ENCODE measurements around the gene HTR6.
"Not testable (repeated sequence)": the region's sequence is repeated elsewhere in the genome, so short reads cannot be mapped to it uniquely, and the experiment has no call there.

The HTR6 gene

GRCh38 chr1:19664453-19665185 is at the start of gene HTR6:
TSS of gene HTR6 (plus strand) at chr1:19664875. CDS start at chr1:19665754, 879 bp downstream.
- peak in 1 of 2 donors; percentile 32 for DNase-seq

- no peak for DNase-seq
Measured at GRCh38 chr1:19615438-19615837, 49.2 kb upstream of the HTR6 start.

DNA sequence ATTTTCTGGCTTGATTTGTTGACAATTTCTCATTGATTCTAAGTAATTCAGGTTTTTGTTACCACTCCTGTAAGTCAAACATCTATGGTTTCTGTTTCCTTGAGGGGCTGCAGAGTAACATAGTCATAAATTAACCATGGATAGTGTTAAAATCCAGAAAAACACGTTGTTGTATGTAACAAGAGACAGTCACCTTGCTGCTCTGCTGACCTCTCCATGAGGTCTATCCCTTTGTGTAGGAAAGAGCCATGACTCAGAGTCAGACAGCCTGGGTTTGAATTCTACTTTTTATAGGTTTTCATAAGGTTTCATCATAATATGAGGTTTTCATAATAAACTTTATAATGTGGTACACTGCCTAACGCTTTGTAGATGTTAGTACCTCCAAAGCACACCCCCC is 48.2 kb upstream of the HTR6 start:
- DNase-seq = no peak

- DNase-seq = no peak
Measured at GRCh38 chr1:19617376-19617775, 47.3 kb upstream of the HTR6 start.

DNA sequence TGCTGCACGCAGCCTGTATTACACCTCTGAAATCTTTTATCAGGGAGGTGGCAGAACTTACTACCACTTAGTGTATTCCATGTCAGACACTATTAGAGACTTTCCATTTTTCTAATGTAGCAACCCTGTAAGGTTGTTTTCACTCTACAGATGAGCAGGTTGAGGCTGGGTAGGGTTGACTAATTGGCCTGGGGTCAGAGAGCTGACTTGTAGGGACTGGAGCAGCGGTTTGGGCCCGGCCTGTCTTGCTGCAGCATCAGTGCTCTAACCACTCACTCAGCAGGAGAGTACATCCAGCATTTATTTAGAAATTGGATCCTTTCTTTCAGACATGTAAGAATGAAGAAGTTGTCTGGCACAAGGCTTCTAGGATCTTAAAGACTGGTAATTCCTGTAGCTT is 46.2 kb upstream of the HTR6 start:
- DNase-seq = no peak

DNA sequence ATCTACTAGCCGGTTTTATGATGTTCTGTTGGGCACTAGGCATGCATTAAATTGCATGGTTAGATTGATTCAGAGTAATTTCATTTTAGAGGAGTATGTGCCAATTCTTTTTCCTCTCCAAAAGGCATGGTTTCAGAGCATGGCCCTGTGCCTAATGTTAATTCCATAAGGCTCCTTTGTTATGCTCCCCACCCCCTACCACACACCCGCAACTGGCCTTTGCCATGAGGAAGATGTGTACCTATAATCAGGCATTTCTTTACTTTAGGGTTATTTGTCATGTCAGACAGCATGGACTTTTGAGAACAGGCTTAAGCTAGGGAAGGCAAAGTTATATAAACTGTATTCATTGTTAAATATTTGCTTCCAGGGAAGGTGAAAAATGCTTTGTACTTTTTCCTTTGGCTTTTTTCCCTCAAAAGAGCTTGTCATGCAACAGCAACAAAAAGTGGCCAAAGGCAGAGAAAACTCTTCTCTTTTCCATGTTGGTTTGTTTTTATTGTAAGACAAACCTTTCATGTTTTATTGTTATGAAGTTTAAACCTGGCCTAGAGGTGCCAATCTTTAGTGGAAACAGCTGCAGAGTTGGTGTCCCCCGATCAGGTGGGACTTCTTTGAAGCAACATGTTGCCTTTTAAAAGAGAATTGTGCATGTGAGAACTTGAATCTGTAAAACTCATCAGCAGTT is 44.8 kb upstream of the HTR6 start:
- DNase-seq = no peak

GRCh38 chr1:19620786-19621185 is 43.9 kb upstream of the HTR6 start:
- DNase-seq = no peak

DNA sequence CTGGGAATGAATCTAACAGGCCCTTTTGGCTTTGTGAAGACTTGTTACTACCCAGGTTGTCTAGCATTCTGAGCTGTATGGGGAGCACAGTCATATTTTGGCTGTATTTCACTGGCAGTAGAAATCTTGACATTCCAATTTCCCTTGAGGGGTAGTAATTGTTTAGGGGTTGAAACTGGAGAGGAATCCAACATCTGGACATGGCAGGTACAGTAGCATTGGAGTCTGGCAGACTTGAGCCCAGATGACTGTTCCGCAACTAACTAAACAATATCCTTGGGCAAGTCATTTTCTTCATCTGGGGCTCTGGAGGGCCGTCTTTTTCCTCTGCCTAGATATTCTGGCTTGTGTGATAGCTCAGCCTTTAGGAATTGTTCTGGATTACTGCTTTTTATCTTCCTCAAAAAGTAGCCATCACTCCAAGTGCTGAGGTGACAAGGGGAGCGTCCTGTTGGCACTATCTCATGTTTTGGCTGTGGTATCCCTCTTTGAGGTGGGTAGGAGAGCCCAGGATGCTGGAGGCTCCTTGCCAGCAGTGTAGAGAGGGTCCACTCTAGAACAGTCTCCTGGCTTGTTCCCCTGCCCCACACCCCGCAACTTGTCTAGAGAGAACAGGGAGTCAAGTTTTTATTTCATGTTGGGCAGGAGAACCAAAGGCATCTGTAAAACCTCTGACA is 43.3 kb upstream of the HTR6 start:
- DNase-seq = no peak

- DNase-seq = no peak
Measured at GRCh38 chr1:19622204-19622603, 42.5 kb upstream of the HTR6 start.

DNA sequence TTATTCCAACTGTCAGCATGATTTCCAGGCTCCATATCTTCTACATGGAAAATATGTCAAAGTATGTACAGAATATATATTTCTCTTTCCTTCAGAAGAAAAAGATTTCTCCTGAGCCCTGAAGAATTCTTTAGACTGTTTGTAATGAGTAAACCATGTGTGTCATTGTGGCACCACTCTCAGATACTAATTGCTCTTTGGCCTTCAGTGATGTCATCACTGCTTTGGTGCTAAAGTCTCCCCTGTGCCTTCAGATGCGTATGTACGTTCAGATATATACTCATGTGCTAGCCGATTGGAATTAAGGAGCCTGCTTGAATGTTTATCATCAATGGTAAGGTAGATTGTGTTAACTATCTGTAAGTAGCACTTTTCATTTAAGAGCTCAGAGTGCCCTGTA is 41.2 kb upstream of the HTR6 start:
- no peak for DNase-seq

DNA sequence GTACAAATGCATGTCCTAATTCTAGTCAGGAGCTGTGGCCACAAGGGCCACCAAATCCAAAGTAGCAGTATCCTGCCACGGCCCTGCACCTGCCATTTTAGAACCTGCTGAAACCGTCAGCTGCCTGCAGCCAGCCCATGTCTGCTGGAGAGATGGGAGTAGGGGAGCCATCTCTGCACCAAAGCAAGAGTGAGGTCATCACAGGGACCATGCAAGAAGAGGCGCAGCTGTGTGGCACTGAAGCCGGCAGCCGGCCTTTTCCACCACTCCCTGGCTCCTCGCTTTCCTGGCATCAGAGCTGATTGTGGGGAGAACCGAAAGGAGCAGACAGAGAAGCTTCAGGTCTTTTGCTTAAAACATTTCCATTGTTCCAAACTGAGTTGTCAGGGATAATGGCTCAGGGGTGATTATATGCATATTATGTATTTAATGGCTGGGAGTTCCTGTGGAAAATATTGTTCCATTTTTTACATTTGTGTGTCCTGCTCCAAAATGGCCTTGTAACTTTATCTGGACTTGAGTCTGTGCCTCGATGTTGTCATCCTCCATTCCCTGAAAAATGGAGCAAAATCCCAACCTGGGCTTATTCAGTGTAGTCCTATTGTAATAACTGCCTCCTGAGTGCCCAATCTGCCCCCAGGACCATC is 39.3 kb upstream of the HTR6 start:
- no peak for DNase-seq

GRCh38 chr1:19628879-19629278 is 35.8 kb upstream of the HTR6 start:
- no peak for DNase-seq

- no peak for DNase-seq
Measured at GRCh38 chr1:19629357-19629756, 35.3 kb upstream of the HTR6 start.

- DNase-seq = not testable (repeated sequence)
Measured at GRCh38 chr1:19630192-19630591, 34.5 kb upstream of the HTR6 start.

DNA sequence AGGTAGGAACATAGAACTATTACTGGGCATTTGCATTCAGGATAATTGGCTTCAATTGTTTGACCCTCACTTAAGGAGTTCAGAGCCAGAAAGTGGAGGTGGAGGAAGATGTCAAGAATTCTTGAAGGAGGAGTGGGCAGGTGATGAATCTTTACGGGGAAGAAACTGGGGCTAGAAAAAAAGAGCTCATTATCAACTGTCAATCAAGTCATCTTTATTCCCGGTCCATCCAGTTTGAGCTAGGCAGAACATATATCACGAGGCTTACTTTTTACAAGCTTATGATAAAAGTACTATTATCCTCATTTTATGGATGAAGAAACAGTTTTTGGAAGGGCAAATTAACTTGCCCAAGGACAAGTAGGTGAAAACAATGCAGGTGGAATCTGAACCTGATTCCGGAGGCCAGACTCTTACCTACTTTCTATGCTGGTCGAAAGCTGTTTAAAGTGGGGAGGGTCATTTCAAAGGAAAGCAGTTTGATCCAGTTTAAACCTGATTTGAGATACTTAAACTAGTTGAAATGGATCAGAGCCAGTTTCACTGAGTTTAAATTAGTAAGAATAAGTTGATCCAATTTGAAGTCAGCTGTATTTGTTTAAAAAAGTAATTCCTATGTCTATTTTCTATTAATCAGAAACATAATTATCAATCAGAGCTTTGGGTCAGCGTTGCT is 33.8 kb upstream of the HTR6 start:
- DNase-seq = no peak

DNA sequence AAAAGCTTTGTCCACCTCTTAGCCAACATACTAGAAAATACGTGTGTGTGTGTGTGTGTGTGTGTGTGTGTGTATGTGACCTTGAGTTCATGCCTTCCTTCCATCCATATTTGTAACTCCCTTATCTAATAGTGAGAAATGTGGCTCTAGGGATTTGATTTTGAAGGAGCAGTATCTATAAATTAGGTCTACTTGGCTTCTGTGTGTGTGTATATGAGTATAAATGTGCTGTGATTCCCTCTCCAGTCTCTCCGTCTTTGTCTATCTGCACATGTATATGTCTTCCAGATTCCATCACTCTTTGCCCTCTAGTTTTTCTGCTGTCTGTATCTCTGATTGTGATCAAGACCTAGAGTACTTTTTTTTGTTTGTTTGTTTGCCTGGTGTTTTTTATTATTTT is 32.5 kb upstream of the HTR6 start:
- no peak for DNase-seq

- no peak for DNase-seq
Measured at GRCh38 chr1:19633106-19633505, 31.6 kb upstream of the HTR6 start.

DNA sequence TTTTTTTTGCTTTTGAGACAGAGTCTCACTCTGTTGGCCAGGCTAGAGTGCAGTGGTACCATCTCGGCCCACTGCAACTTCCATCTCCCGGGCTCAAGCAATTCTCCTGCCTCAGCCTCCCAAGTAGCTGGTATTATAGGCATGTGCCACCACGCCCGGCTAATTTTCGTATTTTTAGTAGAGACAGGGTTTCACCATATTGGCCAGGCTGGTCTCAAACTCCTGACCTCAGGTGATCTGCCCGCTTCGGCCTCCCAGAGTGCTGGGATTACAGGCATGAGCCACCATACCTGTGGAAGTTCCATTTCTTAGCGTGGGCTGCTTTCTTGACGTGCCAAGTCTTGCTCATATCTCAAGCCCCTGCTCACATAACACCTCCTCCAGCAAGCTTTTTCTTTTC is 29.6 kb upstream of the HTR6 start:
- not testable (repeated sequence) for DNase-seq

- DNase-seq = no peak
Measured at GRCh38 chr1:19635646-19636045, 29.0 kb upstream of the HTR6 start.

GRCh38 chr1:19636065-19636464 is 28.6 kb upstream of the HTR6 start:
- DNase-seq = no peak

GRCh38 chr1:19636749-19637148 is 27.9 kb upstream of the HTR6 start:
- not testable (repeated sequence) for DNase-seq

- DNase-seq = no peak
Measured at GRCh38 chr1:19637606-19638005, 27.1 kb upstream of the HTR6 start.

- DNase-seq = not testable (repeated sequence)
Measured at GRCh38 chr1:19639228-19639627, 25.4 kb upstream of the HTR6 start.
